Hematopoietic multipotent progenitor cell (in vitro differentiated cells): ENCODE data around the gene ZNF80. TPM values are rescaled to one million over a fixed set of nuclear protein-coding genes. Genes with fewer than 3 reads are reported as not detected.

Experiments used
- total RNA-seq: library from RNA; depleted of rRNA; stranded (reverse); fragments of >200 nt; gene quantifications from one replicate; pipeline ENCODE4 v1.2.3, GENCODE V29; 2012

The ZNF80 gene
- total RNA-seq, 1 donor = not detected

Other genes with a start within 250 kb of the ZNF80 start
- 2.2 TPM for gene CCDC191, start 181.1 kb downstream of the ZNF80 start, total RNA-seq
- 10.8 TPM for gene QTRT2, start 180.8 kb downstream of the ZNF80 start, total RNA-seq
- gene DRD3, start 58.5 kb downstream of the ZNF80 start, total RNA-seq = not detected
- gene TIGIT, start 56.5 kb upstream of the ZNF80 start, total RNA-seq = not detected